CD14-positive monocyte (primary cell): Measurements from ENCODE around the gene OR2T4. TPM values are rescaled to one million over a fixed set of nuclear protein-coding genes. Genes with fewer than 3 reads are reported as not detected.

Experiments used
- DNase-seq, 3 donors: peaks; one replicate each; pipeline ENCODE4 v3.0.0-alpha.2; 2011 to 2022
- H2AFZ ChIP-seq: 2 replicates; pipeline ENCODE4 v1.6.0; 2012; ENCODE audit warnings: mild to moderate bottlenecking, low read depth, low read length, inconsistent platforms; ENCODE audit not compliant: insufficient read depth, poor library complexity, severe bottlenecking
- H3K27ac ChIP-seq, 2 donors: 1 replicate in 1 of 2; 2 replicates in 1 of 2; pipeline ENCODE4 v1.5.1; 2012 to 2013; ENCODE audit warnings: low read length in 2 of 2, control low read depth in 1 of 2, inconsistent platforms in 1 of 2, low read depth in 1 of 2, mild to moderate bottlenecking in 1 of 2
- H3K27me3 ChIP-seq, 2 donors: one replicate each; pipeline versions ENCODE4 v1.6.0 to v1.6.1; 2011 to 2013; ENCODE audit warnings: low read length in 2 of 2; ENCODE audit not compliant: control insufficient read depth in 2 of 2, insufficient read depth in 2 of 2
- H3K36me3 ChIP-seq, 2 donors: replicated peaks in 1 of 2; 1 replicate in 1 of 2; 2 replicates in 1 of 2; pipeline versions ENCODE4 v1.5.1 to v1.6.1; 2012 to 2013; ENCODE audit warnings: low read length in 2 of 2, control low read depth in 1 of 2, inconsistent platforms in 1 of 2, mild to moderate bottlenecking in 1 of 2; ENCODE audit not compliant: insufficient read depth in 2 of 2, control insufficient read depth in 1 of 2
- H3K4me1 ChIP-seq, 2 donors: 1 replicate in 1 of 2; 2 replicates in 1 of 2; pipeline versions ENCODE4 v1.5.1 to v1.6.1; 2012 to 2013; ENCODE audit warnings: low read length in 2 of 2, control low read depth in 1 of 2, inconsistent platforms in 1 of 2, mild to moderate bottlenecking in 1 of 2, moderate library complexity in 1 of 2; ENCODE audit not compliant: insufficient read depth in 2 of 2, control insufficient read depth in 1 of 2
- H3K4me2 ChIP-seq: replicated peaks from 2 replicates; pipeline ENCODE3; 2012; ENCODE audit warnings: low read length, moderate library complexity, mild to moderate bottlenecking; ENCODE audit not compliant: poor library complexity, severe bottlenecking; ENCODE audit errors: extremely low read depth
- H3K4me3 ChIP-seq, 3 experiments: fragments of 200-600 bp in 1 of 3; sonication (generic) in 1 of 3; replicated peaks in 1 of 3; 1 replicate in 2 of 3; 2 replicates in 1 of 3; pipeline ENCODE4 v1.5.1; 2011 to 2013; ENCODE audit warnings: low read length in 3 of 3, mild to moderate bottlenecking in 3 of 3, control low read depth in 2 of 3, low read depth in 2 of 3, inconsistent platforms in 1 of 3, moderate library complexity in 1 of 3
- H3K79me2 ChIP-seq: 2 replicates; pipeline ENCODE4 v1.6.0; 2012; ENCODE audit warnings: mild to moderate bottlenecking, control low read depth, inconsistent platforms, low read length, moderate library complexity; ENCODE audit not compliant: insufficient read depth
- H3K9ac ChIP-seq: 2 replicates; pipeline ENCODE4 v1.6.0; 2017; ENCODE audit warnings: low read length, mild to moderate bottlenecking; ENCODE audit not compliant: insufficient read depth, poor library complexity, severe bottlenecking
- H3K9me3 ChIP-seq, 2 donors: replicated peaks in 1 of 2; 1 replicate in 1 of 2; 2 replicates in 1 of 2; pipeline versions ENCODE4 v1.5.1 to v1.6.1; 2012 to 2013; ENCODE audit warnings: low read length in 2 of 2, control low read depth in 1 of 2; ENCODE audit not compliant: control insufficient read depth in 1 of 2, insufficient read depth in 1 of 2
- H4K20me1 ChIP-seq: 2 replicates; pipeline ENCODE4 v1.6.0; 2012; ENCODE audit warnings: mild to moderate bottlenecking, low read length, control low read depth, moderate library complexity; ENCODE audit not compliant: insufficient read depth
- H3K27ac Mint-ChIP-seq, 7 donors: one replicate each; pipeline ENCODE4 v1.8.0; 2020; ENCODE audit warnings: mild to moderate bottlenecking in 7 of 7, mixed read lengths in 7 of 7, moderate library complexity in 6 of 7, inconsistent platforms in 2 of 7
- H3K27me3 Mint-ChIP-seq, 3 donors: one replicate each; pipeline ENCODE4 v1.8.0; 2021 to 2022; ENCODE audit warnings: low read depth in 3 of 3, mild to moderate bottlenecking in 3 of 3, mixed read lengths in 3 of 3, moderate library complexity in 3 of 3, inconsistent platforms in 1 of 3
- H3K36me3 Mint-ChIP-seq, 2 donors: one replicate each; pipeline ENCODE4 v1.8.0; 2020; ENCODE audit warnings: mixed read lengths in 2 of 2, inconsistent platforms in 1 of 2, mild to moderate bottlenecking in 1 of 2
- H3K4me1 Mint-ChIP-seq: one replicate; pipeline ENCODE4 v1.8.0; 2020; ENCODE audit warnings: mild to moderate bottlenecking, mixed read lengths
- H3K4me3 Mint-ChIP-seq, 2 donors: one replicate each; pipeline ENCODE4 v1.8.0; 2020; ENCODE audit warnings: mild to moderate bottlenecking in 2 of 2, mixed read lengths in 2 of 2, moderate library complexity in 1 of 2
- H3K9me3 Mint-ChIP-seq, 7 donors: one replicate each; pipeline ENCODE4 v1.8.0; 2020 to 2022; ENCODE audit warnings: mixed read lengths in 7 of 7, mild to moderate bottlenecking in 6 of 7, moderate library complexity in 6 of 7, inconsistent platforms in 2 of 7
- WGBS: methylation state at CpG from one replicate; pipeline ENCODE4 v1.1.5; 2013; ENCODE audit warnings: missing lambda C conversion rate; ENCODE audit not compliant: insufficient coverage; 5-methylcytosine and 5-hydroxymethylcytosine counted together
- intact Hi-C, 2 donors: fragments of 100-400 bp; cut with micrococcal nuclease; formaldehyde crosslinking; loops; one replicate each; pipeline versions ENCODE4 v1.15.0 to v1.15.1; 2023
- polyA plus RNA-seq, 3 donors: library from polyadenylated mRNA; depleted of rRNA in 1 of 3; unstranded in 2 of 3; stranded (reverse) in 1 of 3; fragments of 300-500 nt in 2 of 3; fragments of >200 nt in 1 of 3; fragmentation: Illumina TruSeq in 2 of 3; gene quantifications; 1 replicate in 2 of 3; 2 replicates in 1 of 3; pipeline ENCODE4 v1.2.3, GENCODE V29; 2012 to 2021
- TF ChIP-seq, protein P1 (sequence below): fragments of 200-600 bp; IDR thresholded peaks from one replicate; pipeline ENCODE4 v1.8.0; 2022; ENCODE audit warnings: antibody characterized with exemption, mild to moderate bottlenecking

Gene OR2T4
- polyA plus RNA-seq, 3 donors, result not detected

DNA sequence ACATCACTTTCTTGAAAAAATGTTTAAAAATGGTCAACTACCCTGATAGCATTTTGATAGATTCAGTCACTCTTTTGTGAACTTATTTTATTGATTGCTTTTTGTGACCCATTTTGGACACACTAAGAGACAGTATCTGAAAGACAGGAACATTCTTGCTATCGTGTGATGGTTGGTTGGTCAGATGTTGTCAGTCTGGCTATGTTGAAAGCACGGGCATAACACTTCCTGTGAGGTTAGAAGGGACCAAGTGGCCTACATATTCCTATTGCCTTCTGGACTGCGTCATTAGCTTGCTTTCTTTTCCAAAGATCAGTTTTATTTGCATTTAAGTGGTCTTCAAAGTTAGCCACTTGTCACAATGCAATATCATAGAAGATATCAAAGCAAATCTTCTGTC lies 15.5 kb downstream of the OR2T4 start:
- H3K9ac ChIP-seq, result no peak overlapping the region
- no peaks in the 10 kb centered on the region for H3K36me3 Mint-ChIP-seq
- no peaks in the 10 kb centered on the region for H3K27me3 ChIP-seq
- H3K4me2 ChIP-seq, result no peak overlapping the region
- no peaks in the 10 kb centered on the region for H3K79me2 ChIP-seq
- no peaks in the 10 kb centered on the region for H3K36me3 ChIP-seq
- H3K9me3 Mint-ChIP-seq, result peaks cover 0 to 4% (median 0%) of the 10 kb centered on the region in 7 donors
- H3K27ac ChIP-seq, result no peak overlapping the region
- H2AFZ ChIP-seq, result no peak overlapping the region
- TF ChIP-seq, protein P1, sequence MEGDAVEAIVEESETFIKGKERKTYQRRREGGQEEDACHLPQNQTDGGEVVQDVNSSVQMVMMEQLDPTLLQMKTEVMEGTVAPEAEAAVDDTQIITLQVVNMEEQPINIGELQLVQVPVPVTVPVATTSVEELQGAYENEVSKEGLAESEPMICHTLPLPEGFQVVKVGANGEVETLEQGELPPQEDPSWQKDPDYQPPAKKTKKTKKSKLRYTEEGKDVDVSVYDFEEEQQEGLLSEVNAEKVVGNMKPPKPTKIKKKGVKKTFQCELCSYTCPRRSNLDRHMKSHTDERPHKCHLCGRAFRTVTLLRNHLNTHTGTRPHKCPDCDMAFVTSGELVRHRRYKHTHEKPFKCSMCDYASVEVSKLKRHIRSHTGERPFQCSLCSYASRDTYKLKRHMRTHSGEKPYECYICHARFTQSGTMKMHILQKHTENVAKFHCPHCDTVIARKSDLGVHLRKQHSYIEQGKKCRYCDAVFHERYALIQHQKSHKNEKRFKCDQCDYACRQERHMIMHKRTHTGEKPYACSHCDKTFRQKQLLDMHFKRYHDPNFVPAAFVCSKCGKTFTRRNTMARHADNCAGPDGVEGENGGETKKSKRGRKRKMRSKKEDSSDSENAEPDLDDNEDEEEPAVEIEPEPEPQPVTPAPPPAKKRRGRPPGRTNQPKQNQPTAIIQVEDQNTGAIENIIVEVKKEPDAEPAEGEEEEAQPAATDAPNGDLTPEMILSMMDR, result no peak
- no peaks in the 10 kb centered on the region for H4K20me1 ChIP-seq
- H3K27ac Mint-ChIP-seq, result no peak overlapping the region
- H3K4me3 ChIP-seq, result no peak overlapping the region
- DNase-seq, result no peak
- H3K4me1 Mint-ChIP-seq, result no peaks in the 10 kb centered on the region
- no peaks in the 10 kb centered on the region for H3K4me1 ChIP-seq
- WGBS, result 54% methylated on average over 2 of the region's 3 CpGs
- intact Hi-C loops, result no loop called here
- H3K4me3 Mint-ChIP-seq, result no peak overlapping the region
- peaks cover 0 to 6% of the 10 kb centered on the region in 2 donors for H3K9me3 ChIP-seq
- H3K27me3 Mint-ChIP-seq, result no peaks in the 10 kb centered on the region

GRCh38 chr1:248380854-248381253 lies 19.4 kb downstream of the OR2T4 start:
- TF ChIP-seq, protein P1, result no peak
- no peaks in the 10 kb centered on the region for H3K36me3 ChIP-seq
- no peaks in the 10 kb centered on the region for H3K27me3 ChIP-seq
- no peak for DNase-seq
- H3K9me3 ChIP-seq, result no peaks in the 10 kb centered on the region
- H3K4me1 ChIP-seq, result no peaks in the 10 kb centered on the region
- no peak overlapping the region for H3K27ac ChIP-seq
- no peaks in the 10 kb centered on the region for H3K79me2 ChIP-seq
- no CpG with 5 or more reads among the region's 3 CpGs for WGBS
- no peak overlapping the region for H3K4me2 ChIP-seq
- H3K27ac Mint-ChIP-seq, result no peak overlapping the region
- no peak overlapping the region for H3K4me3 Mint-ChIP-seq
- no peak overlapping the region for H2AFZ ChIP-seq
- intact Hi-C loops, result no loop called here
- H3K27me3 Mint-ChIP-seq, result no peaks in the 10 kb centered on the region
- H3K9ac ChIP-seq, result no peak overlapping the region
- no peaks in the 10 kb centered on the region for H4K20me1 ChIP-seq
- no peaks in the 10 kb centered on the region for H3K36me3 Mint-ChIP-seq
- no peak overlapping the region for H3K4me3 ChIP-seq
- no peaks in the 10 kb centered on the region for H3K4me1 Mint-ChIP-seq
- peaks cover 0 to 2% (median 0%) of the 10 kb centered on the region in 7 donors for H3K9me3 Mint-ChIP-seq
